Right ventricle myocardium inferior (tissue), 1 donor: Measurements from ENCODE around the gene TBX10. TPM values are rescaled to one million over a fixed set of nuclear protein-coding genes. Genes with fewer than 3 reads are reported as not detected.
A peak's percentile ranks its signal among the peaks of the same experiment; 100 is the strongest.
"Not testable (repeated sequence)": the region's sequence is repeated elsewhere in the genome, so short reads cannot be mapped to it uniquely, and the experiment has no call there.

ENCODE experiments used
- ATAC-seq: fragments of 200-7000 bp; cut with Tn5 transposase; one replicate; pipeline ENCODE4 v1.9.1; 2020; ENCODE audit warnings: mild to moderate bottlenecking, moderate library complexity
- DNase-seq: peaks from one replicate; pipeline ENCODE4 v3.0.0; 2021; ENCODE audit errors: missing footprints
- intact Hi-C: fragments of 100-400 bp; cut with DNase I; formaldehyde crosslinking; loops from one replicate; pipeline ENCODE4 v1.11.0; 2022
- total RNA-seq: library from RNA; stranded (reverse); fragmentation: NEBNext Ultra II Directional; extraction: Animal tissue kit (Norgen Biotek cat#: 25700); gene quantifications from one replicate; pipeline ENCODE4 v1.2.1, GENCODE V29; 2021
- donor health status: DM: no; HTN: yes; CAD: no; lungs with severe emphysema.

Gene TBX10
- total RNA-seq, 1 donor from 2014 or later: 0.41 TPM

DNA sequence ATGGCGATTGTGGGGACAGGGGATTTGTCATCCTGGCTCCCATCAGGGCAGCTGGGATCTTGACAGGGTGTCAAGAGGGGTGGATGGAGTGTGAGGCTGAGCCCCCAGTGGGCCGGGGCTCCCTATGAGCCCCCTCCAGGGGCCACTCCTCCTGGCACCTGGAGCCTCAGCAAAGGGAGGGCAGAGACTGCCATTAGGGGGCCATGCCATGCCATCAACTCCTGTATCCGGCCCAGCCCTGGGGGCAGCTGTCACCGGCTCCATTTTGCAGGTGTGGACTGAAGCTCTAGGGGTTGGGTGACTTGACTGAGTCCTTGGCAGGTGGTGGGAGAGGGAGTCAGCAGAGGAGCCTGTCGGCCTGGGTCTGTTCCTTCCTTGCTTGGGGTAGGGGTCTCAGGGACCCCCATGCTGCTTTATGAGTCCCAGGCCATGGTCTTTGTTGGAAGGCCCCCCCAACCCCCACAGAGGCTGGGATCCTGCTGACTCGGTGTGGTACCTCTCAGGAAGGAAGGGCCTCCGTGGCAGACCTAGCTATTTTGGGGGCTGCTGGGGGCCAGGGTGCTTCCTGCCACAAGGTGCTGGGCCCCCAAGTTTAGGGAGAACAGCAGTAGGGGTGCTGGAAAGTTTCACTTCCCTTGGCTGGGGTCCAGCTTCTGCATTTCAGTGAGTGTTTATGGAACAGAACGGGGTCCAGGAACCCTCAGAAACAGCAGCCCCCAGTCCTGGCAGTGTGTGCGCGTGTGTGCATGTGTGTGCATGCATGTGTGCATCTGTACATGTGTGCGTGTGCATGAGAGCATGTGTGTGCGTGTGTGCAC lies 9.4 kb upstream of the TBX10 start:
- DNase-seq: no peak

DNA sequence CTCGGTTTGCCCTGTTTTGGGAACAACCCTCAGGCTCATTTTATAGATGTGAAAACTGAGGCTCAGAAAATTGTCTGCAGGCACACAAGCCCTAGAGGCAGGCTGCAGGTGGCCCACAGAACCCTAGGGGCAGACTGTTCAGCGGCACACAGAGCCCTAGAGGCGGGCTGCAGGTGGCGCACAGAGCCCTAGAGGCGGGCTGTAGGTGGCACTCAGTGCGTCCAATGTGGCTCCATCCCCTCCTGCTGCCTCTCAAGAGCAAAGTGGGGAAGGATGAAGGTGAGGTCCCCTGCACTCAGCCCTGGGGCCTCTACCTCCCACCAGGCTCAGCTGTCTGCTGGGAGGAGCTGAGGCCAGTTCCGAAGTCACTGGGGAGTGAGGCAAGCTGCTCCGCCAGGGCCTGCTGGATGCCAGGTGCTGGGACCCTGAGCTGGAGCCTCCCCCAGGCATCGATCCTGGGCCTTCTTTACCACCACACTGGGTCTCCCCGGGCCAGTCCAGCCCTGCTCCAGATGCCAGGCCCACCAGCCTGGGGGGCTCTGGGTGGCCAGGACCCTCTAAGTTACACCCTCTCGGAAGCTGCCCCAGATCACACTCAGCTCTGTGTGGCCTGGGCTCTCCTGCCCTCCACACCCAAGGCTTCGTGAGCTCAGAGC lies 8.7 kb upstream of the TBX10 start:
- intact Hi-C loops: no loop called here
- ATAC-seq: no peak
- no peak for DNase-seq

More for the DNA sequence above, 9.4 kb upstream of the TBX10 start:
- ATAC-seq: no peak
- intact Hi-C loops: no loop called here

DNA sequence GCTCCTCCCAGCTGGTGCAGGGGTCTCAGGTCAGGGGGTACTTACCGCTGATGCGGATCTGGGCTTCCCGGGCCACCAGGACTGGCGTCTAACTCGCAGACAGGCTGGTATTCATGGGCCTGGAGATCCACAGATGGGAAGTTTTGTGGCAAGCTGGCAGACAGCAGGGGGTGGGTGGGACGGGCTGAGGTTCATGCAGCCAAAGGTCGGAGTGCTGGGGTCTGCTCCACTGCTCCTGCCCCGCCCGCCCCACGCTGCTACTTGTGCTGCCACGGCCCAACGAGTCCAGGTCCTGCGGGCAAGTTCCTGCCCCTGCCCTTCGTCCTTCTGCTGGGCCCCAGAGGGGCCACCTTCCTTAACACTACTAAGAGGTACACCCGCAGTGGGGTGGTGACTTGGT lies 7.9 kb upstream of the TBX10 start:
- ATAC-seq: no peak
- intact Hi-C loops: no loop called here
- peak; percentile 60 for DNase-seq

DNA sequence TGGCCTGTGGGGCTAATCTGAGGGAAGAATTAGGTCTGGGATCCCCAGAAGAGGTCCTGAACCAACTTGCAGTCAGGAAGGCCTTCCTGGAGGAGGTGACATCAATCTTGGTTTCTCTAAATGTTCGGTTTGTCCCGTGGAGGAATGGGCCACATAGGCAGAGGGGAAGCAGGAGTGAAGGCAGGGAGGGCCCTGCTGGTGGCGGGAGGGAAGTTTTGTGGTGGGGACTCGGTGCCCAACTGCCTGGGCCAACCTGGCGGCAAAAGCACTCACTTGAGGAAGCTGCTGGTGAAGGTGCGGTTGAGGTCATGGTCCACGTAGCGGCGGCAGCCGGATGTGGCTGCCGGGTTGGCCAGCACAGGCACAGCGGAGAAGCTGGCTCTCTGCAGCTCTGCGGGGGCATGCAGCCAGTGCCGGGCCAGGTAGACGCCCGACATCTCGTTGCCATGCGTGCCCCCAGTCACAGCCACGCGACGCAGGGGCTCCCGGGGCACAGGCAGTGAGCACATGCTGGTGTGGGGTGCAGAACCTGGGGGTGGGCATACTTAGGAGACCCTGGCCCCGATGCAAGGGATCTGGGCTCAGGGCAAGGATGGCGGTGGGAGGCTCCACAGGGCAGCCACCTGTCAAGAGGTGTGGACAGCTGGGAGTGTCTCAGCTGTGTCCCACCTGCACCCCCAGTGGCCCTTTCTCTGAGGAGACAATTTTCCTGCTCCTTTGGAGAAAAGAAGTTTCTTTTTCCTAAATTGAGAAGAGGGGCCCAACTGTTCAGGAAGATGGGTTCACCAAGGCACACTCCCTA lies 7.2 kb upstream of the TBX10 start:
- DNase-seq: no peak
- intact Hi-C loops: no loop called here
- ATAC-seq: no peak

DNA sequence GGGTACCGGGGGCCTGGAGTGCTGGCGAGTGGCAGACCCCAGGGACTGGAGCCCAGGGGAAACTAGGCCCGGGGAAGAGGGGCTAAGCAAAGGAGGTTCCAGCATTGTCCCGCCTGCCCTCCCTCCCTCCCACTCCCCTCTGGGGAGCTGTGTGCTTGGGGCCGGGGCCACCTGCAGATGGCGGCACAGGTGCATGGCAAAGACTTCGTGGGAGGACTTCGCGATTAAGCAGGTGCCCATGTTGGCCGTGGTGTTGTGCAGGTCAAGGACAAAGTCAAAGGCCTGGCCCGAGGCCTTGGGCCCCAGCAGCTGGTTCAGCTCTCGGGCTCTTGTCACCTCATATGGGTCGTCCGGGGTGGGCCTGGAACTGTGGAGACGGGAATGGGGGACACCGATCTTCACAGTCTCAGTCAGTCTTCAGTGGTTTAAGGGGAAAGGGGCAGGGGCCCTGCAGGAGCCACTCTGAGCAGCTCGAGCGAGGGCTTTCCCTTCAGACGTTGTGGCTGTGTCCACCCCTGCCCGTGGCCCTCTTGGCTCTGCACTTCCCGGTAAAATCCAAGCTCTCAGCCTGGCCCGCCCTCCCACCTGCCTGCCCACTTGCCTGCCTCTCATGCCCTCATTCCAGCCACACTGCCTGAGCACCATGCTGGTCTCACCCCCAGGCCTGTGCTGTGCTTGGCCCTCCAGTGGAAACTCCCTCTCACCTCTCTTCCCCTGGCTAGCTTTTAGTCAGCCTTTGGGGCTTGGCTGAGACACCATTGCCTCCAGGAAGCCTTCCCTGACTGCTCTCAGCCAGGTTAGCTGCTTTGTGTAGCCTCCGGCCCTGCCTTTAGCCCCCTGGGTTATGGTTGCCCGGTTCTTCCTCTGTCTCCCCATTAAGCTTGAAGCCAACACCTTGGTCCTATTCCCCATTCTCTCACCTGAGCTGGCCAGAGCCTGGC lies 6.2 kb upstream of the TBX10 start:
- DNase-seq (no peak), ATAC-seq (no peak)
- intact Hi-C loops: no loop called here

DNA sequence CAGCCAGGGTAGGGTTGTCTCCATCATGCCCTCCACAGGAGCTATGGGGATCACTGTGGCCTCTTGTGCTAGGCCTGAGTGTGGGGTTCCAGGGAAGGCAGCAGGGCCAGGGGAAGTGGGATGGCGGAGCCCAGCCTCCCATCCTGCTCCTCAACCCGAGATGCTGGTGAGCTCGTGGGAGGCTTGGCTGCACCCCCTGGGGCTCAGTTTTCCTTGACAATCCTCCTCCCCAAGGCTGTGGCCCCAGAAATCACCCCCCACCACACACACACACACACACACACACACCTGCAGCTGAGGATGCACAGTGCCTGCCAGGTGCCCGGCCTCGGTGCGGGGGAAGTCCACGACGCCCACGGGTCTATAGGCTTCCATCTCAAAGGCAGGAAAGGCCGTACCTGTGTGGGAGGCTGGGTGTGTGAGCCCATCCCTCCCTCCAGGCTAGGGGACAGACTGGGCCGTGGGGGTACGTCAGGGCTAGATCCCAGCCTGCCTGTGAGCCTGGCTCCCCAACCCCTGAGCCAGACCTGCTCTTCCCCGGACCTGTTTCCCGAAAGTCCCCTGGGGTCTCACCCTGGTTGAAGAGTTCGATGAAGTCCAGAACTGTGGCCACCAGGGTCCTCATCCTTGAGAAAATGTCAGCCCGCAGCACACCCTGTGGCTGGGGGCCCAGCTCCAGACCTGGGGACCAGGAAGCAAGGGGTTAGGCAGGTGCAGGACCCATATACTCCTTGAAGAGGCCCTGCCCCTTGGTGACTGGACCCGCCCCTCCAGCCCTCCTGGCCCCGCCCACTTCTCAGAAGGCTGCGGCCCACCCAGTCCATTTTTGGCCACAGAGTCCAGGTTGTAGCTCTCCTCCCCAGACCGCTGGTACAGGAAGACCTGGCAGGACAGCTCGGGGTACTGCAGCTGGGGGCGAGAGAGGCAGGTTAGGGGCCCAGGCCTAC lies 5.2 kb upstream of the TBX10 start:
- ATAC-seq: no peak
- DNase-seq: no peak
- intact Hi-C loops: no loop called here

DNA sequence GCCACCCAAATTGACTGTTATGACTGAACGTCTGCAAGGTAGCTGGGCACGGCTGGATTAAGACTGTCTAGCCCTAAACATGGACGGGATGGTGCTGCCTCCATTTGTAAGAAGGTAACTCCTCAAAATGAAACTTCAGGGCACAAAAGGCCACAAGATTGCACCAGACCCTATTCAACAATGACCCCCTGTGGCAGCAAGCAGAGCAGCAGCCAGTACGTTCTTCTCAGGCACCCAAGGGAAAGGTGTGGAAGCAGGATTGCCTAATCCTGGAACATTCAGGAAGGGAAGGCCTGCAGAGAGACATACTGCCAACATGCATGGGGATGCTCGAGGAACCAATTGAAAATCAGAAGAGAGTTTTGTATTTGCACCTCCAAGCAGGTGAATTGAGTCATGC lies 4.5 kb upstream of the TBX10 start:
- intact Hi-C loops: no loop called here
- ATAC-seq (no peak), DNase-seq (no peak)

DNA sequence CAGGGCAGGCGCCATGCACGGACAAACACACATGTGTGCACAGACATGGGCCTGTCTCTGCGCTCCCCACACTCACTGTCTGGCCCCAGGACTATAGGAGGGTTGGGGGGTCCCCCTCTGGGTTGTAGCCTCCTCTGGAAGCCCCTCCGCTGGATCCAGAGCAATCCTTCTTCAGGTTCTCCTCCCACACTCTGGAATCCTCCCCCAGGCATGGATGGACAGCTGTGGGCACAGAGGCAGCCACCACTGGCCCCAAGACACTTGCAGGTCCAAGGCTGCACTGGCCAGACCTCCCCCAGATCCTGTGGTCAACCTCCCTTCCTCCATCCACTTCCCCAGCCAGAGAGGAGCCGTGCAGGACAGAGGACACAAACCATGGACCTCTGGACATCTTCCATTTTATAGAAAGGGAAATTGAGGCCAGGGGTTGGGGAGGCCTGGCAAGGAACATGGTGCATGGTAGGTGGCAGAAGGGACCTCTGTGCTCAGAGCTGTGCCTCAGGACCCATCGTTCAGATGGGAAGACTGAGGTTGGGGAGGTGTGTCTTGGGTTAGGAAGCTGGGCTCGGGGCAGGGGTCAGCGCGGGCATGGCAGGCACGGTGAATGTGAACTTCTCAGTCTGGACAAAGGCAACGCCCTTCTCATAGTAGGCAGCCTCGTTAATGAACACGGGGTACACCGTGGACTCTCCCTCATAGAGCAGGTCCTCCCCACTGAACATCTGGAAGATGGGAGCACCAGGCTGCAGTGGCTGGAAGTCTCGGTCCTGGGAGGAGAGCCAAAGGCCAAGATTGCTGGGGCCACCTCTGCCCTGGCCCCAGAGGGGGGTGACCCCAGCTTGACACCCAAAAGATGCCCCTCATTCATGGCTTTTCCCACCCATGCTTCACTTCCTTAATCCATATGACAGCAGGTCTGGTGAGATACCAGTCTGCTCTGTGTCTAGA lies 2.9 kb upstream of the TBX10 start:
- no peak for DNase-seq
- intact Hi-C loops: no loop called here
- no peak for ATAC-seq

DNA sequence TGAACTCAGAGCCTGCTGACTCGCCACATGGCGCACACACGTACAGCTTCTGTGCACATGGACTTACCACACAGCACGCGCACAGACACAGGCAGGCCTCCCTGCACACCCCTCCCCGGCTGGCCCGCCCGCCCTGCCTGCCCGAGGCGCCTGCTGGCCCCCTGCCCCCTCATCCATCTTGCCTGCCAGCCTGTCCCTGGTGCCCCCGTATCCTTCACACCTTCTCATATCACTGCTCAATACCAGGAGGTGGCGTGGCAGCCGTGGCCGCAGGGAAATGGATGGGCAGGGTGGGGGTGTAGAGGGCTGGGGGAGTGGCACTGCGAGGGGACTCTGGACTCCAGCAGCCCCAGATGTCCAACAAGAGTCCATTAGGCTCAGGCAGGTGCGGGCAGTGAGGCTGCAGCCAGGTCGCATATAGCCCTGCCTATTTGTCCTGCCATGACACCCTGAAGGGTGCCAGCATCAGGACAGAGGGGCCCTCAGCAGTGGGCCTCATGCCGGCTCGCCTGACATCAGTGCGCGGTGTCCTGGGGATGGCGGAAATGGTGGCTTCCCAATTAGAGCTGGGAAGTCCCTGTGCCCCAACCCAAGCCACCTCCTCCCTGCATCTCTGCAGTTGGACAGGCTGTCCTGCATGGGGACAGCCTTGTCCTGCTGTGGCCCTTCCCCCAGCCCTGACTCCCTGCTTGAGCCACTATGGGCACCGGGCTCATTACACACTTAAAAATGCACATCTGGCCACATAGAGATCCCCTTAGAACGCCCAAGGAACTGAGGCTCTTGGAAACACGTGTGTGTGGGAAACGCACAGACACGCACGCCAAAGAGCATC lies 2.0 kb upstream of the TBX10 start:
- DNase-seq: no peak

DNA sequence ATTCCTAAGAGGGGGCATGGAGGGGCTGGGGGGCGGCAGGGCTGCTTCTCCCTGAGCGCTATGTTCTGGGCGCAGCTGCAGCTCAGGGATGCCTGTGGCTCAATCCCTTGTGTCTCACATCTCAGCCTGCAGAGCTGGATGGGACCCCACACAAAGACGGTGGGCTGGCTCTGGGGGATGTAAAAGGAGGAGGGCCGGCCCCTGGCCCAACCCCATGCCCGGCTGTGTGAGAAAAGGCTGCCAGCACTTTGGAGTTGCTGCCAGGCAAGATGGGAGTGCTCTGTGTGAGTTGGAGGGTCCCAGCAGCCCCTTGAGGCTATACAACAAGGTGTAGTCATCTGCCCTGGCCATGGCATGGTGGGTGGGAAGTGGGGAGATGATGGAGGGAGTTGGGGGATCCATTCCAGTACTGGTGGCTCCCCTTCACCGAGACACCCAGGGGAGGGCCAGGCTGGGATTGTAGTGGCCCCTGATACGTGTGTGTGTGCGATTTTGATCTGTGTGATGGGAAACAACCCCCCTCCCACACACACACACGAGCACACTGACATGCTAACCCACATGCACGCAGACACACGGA lies 1.3 kb upstream of the TBX10 start:
- intact Hi-C loops: no loop called here
- ATAC-seq (no peak), DNase-seq (no peak)

More for the DNA sequence above, 2.0 kb upstream of the TBX10 start:
- intact Hi-C loops: no loop called here
- ATAC-seq: no peak

DNA sequence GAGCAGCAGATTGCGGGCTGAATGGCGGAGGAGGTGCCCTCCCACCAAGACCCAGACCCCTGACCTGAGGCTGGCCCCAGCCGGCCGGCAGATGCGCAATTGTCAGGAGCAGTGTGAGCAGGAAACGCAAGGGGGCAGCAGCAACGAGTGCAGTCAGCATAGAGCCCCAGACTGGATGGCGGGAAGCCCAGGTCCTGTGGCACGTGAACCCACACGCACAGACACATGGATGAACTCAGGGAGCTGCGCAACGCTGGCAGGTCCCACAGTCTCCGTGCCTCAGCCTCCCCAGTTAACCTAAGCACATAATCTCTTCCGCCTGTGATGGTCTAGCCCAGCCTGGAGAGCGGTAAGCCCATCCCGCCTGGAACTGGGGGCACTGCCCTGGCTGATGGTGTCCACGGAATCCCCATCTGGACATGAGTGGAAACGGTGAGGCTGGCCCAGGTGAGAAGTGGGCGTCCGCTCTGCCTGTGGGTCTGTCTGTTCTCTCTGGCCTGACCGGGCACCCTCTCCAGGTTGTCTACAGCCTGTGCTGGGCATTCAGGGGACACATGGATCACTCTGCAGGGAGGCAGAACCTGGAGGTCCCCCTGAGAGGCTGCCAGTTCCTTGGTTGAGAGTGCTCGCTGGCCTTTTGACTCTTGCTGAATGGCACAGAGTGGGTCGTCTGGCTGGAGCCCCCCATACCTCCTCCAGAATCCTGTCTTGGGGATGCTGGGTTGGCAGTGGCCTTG lies 626 bp upstream of the TBX10 start:
- ATAC-seq: peak; percentile 40
- peak; percentile 68 for DNase-seq
- intact Hi-C loops: no loop called here

DNA sequence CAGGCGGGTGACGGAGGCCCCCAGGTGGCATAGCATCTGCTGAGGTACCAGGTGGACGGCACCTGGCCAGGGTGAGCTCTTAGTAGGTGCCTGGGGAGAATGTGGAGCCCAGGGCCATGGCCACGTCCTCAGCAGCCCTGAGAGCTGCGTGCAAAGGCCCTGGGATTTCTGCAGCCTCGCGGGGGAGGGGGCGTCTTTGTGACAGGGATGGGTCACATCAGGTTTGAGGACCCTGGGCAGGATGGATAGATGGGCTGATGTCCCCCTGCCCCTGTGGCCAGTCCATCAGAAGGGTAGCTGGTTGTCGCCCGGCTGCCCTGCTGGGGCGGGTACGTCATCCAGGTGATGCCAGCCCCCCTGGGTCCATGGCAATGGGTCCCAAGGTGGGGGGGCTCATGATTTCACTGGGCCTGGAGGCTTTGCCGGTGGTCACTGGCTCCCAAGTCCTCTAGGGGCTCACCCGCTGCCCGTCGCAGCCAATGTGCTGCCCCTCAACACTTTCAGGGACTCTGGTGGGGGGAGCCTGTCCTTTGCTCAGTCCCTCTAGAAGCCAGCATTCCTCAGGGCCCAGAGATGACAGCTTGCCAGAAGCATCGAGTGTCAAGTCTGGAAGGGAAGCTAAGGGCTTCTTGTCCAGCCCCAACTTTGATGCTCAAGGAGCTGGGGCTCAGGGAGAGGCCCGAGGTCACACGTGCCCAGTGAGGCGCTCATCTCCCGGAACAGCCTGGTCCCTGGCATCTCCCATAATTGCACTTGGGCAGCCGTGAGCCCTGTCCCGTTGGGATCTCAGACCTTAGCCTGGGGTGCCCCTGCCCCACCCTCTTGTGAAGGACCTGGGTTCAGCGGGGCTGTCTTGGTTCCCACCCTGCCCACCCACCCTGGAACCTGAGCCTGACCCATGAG lies 777 bp downstream of the TBX10 start:
- peak; percentile 62 for DNase-seq
- intact Hi-C loops: no loop called here
- ATAC-seq: no peak

DNA sequence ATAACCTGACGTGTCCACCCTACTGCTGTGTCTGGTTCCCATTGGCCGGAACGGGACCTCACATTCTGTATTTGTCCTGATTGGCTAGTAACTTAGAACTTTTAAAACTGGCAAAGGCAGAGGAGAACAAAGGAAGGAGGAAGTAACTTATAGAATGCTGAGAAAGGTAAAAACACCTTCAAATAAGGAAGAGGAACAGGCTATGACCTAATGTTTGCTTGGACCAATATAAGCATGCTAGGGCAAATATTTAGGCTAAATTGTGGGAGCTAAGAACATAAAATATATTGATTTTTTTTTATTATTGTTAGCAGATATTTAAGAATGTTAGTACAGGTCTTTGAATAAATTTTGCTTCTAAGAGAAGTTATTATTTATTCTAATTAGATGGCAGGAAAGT lies 2.1 kb downstream of the TBX10 start:
- ATAC-seq, intact Hi-C loops, DNase-seq: not testable (repeated sequence)

DNA sequence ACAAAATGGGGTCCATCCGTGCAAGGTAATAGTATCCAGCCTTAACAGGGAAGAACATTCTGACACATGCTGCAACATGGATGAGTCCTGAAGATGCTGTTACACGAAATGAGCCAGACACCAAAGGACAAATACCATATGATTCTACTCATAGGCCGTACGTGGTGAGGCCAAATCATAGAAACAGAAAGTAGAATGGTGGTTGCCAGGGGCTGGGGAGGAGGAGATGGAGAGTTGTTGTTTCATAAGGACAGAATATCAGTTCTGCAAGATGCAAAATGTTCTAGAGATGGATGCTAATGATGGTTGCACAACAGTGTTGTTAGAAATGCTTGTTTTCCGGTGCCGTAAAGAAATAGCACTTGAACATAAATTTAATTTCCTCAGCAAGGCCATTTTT lies 2.6 kb downstream of the TBX10 start:
- DNase-seq: no peak
- ATAC-seq: no peak
- intact Hi-C loops: no loop called here
